H1 (cell line): Measurements from ENCODE around the gene CACNG6. TPM values are rescaled to one million over a fixed set of nuclear protein-coding genes. Genes with fewer than 3 reads are reported as not detected.

ENCODE experiments used
- CTCF ChIA-PET: fragments of 300-600 bp; sonication (Branson Sonifier 250); formaldehyde crosslinking; loops from one replicate; lab custom pipeline; 2021; ENCODE audit not compliant: partially characterized antibody; lab: Charles Lee
- POLR2A ChIA-PET: fragments of 300-600 bp; sonication (Branson Sonifier 250); formaldehyde crosslinking; loops from one replicate; lab custom pipeline; 2021; ENCODE audit warnings: inconsistent platforms; ENCODE audit not compliant: partially characterized antibody; lab: Charles Lee
- DNase-seq, 2 experiments: peaks; one replicate each; pipeline versions ENCODE4 v3.0.0 to v3.0.0-alpha.2; 2010 to 2022; ENCODE audit warnings: low spot score in 2 of 2, low read depth in 1 of 2, mixed read lengths in 1 of 2
- FAIRE-seq: peaks from 2 replicates; lab custom pipeline; 2011; peaks lifted over from hg19 to GRCh38; lab: Jason Lieb, UNC
- H2AFZ ChIP-seq: 2 replicates; pipeline ENCODE4 v1.8.1; 2012; ENCODE audit warnings: low read length, inconsistent platforms
- H2AK5ac ChIP-seq: 2 replicates; pipeline ENCODE4 v1.6.1; 2013; ENCODE audit warnings: low read depth, low read length
- H2BK120ac ChIP-seq: replicated peaks from 2 replicates; pipeline ENCODE3; 2013; ENCODE audit warnings: low read depth, low read length, inconsistent platforms
- H2BK12ac ChIP-seq: 2 replicates; pipeline ENCODE4 v1.6.1; 2013; ENCODE audit warnings: low read depth, low read length
- H2BK15ac ChIP-seq: 2 replicates; pipeline ENCODE4 v1.6.1; 2013; ENCODE audit warnings: low read length
- H2BK20ac ChIP-seq: 2 replicates; pipeline ENCODE4 v1.6.1; 2013; ENCODE audit warnings: low read length
- H2BK5ac ChIP-seq: 2 replicates; pipeline ENCODE4 v1.6.1; 2013; ENCODE audit warnings: low read depth, low read length
- H3K14ac ChIP-seq: 2 replicates; pipeline ENCODE4 v1.6.1; 2013; ENCODE audit warnings: inconsistent platforms; ENCODE audit not compliant: insufficient read length
- H3K18ac ChIP-seq: 2 replicates; pipeline ENCODE4 v1.6.1; 2013; ENCODE audit warnings: low read length; ENCODE audit errors: extremely low read depth
- H3K23ac ChIP-seq: 2 replicates; pipeline ENCODE4 v1.6.1; 2013; ENCODE audit warnings: inconsistent platforms; ENCODE audit not compliant: insufficient read length
- H3K23me2 ChIP-seq: 2 replicates; pipeline ENCODE4 v1.6.1; 2013; ENCODE audit warnings: low read depth, low read length
- H3K27ac ChIP-seq: 2 replicates; pipeline ENCODE4 v1.6.1; 2011; ENCODE audit warnings: low read depth, low read length, inconsistent platforms
- H3K27me3 ChIP-seq, 4 experiments: replicated peaks in 1 of 4; 1 replicate in 1 of 4; 2 replicates in 3 of 4; pipeline versions ENCODE4 v1.6.1 to v1.8.1; 2011 to 2013; ENCODE audit warnings: low read length in 3 of 4, mild to moderate bottlenecking in 3 of 4, inconsistent platforms in 2 of 4, mixed read lengths in 2 of 4, moderate library complexity in 1 of 4; ENCODE audit not compliant: control insufficient read depth in 3 of 4, insufficient read depth in 3 of 4; ENCODE audit errors: extremely low read depth in 1 of 4
- H3K36me3 ChIP-seq, 4 experiments: 2 replicates each; pipeline versions ENCODE4 v1.6.1 to v1.8.1; 2011 to 2013; ENCODE audit warnings: mild to moderate bottlenecking in 4 of 4, low read length in 3 of 4, moderate library complexity in 2 of 4, control low read depth in 1 of 4, inconsistent platforms in 1 of 4; ENCODE audit not compliant: insufficient read depth in 4 of 4, control insufficient read depth in 2 of 4
- H3K4ac ChIP-seq: replicated peaks from 2 replicates; pipeline ENCODE3; 2013; ENCODE audit warnings: low read length, low read depth, mixed read lengths, inconsistent platforms; ENCODE audit not compliant: insufficient read length
- H3K4me1 ChIP-seq, 4 experiments: replicated peaks in 1 of 4; 1 replicate in 1 of 4; 2 replicates in 3 of 4; pipeline versions ENCODE4 v1.6.1 to v1.8.1; 2011 to 2013; ENCODE audit warnings: low read length in 3 of 4, inconsistent platforms in 2 of 4, mixed read lengths in 1 of 4; ENCODE audit not compliant: insufficient read depth in 4 of 4, control insufficient read depth in 3 of 4
- H3K4me2 ChIP-seq, 2 experiments: 2 replicates each; pipeline versions ENCODE4 v1.6.1 to v1.8.1; 2011 to 2013; ENCODE audit warnings: low read depth in 2 of 2, low read length in 2 of 2, control low read depth in 1 of 2, inconsistent platforms in 1 of 2, mild to moderate bottlenecking in 1 of 2; ENCODE audit not compliant: insufficient read depth in 1 of 2
- H3K4me3 ChIP-seq, 4 experiments: fragments of 200-600, 300-600 bp in 1 of 4; sonication (generic), shearing (Covaris generic), sonication (Bioruptor Twin) in 1 of 4; 2 replicates each; pipeline versions ENCODE4 v1.5.1 to v1.8.1; 2011 to 2016; ENCODE audit warnings: low read length in 4 of 4, low read depth in 3 of 4, control low read depth in 2 of 4, inconsistent platforms in 2 of 4, mild to moderate bottlenecking in 2 of 4, mixed read lengths in 1 of 4, moderate library complexity in 1 of 4; ENCODE audit not compliant: insufficient read depth in 2 of 4; ENCODE audit errors: extremely low read depth in 1 of 4
- H3K56ac ChIP-seq: replicated peaks from 2 replicates; pipeline ENCODE3; 2013; ENCODE audit warnings: low read depth, mild to moderate bottlenecking, mixed read lengths, low read length, inconsistent platforms; ENCODE audit not compliant: insufficient read length
- H3K79me1 ChIP-seq: 2 replicates; pipeline ENCODE4 v1.6.1; 2013; ENCODE audit warnings: low read depth, low read length, control low read depth
- H3K79me2 ChIP-seq, 2 experiments: 2 replicates each; pipeline versions ENCODE4 v1.6.1 to v1.8.1; 2012 to 2013; ENCODE audit warnings: low read length in 2 of 2, mild to moderate bottlenecking in 2 of 2, inconsistent platforms in 1 of 2; ENCODE audit not compliant: insufficient read depth in 2 of 2, control insufficient read depth in 1 of 2
- H3K9ac ChIP-seq, 4 experiments: replicated peaks in 1 of 4; 1 replicate in 1 of 4; 2 replicates in 3 of 4; pipeline versions ENCODE4 v1.6.1 to v1.8.1; 2011 to 2013; ENCODE audit warnings: low read depth in 3 of 4, low read length in 3 of 4, control low read depth in 2 of 4, mild to moderate bottlenecking in 2 of 4, moderate library complexity in 2 of 4, inconsistent platforms in 1 of 4; ENCODE audit errors: extremely low read depth in 1 of 4
- H3K9me3 ChIP-seq, 2 experiments: 2 replicates each; pipeline versions ENCODE4 v1.6.1 to v1.8.1; 2012 to 2013; ENCODE audit warnings: mild to moderate bottlenecking in 2 of 2, moderate library complexity in 2 of 2, control low read depth in 1 of 2, inconsistent platforms in 1 of 2, low read depth in 1 of 2, low read length in 1 of 2, mixed read lengths in 1 of 2; ENCODE audit not compliant: insufficient read depth in 2 of 2
- H4K20me1 ChIP-seq, 2 experiments: replicated peaks in 1 of 2; 2 replicates each; pipeline versions ENCODE3 to v1.8.1; 2011 to 2013; ENCODE audit warnings: inconsistent platforms in 2 of 2, low read length in 2 of 2, mild to moderate bottlenecking in 1 of 2; ENCODE audit not compliant: insufficient read depth in 2 of 2, control insufficient read depth in 1 of 2
- H4K5ac ChIP-seq: 2 replicates; pipeline ENCODE4 v1.6.1; 2013; ENCODE audit warnings: low read length, low read depth, mixed read lengths, inconsistent platforms; ENCODE audit not compliant: insufficient read length
- H4K8ac ChIP-seq: 2 replicates; pipeline ENCODE4 v1.8.0; 2013; ENCODE audit warnings: mild to moderate bottlenecking, moderate library complexity, low read length, inconsistent platforms; ENCODE audit not compliant: insufficient read depth; ENCODE audit errors: extremely low read depth
- H4K91ac ChIP-seq: replicated peaks from 2 replicates; pipeline ENCODE3; 2013; ENCODE audit warnings: low read length, mixed read lengths, inconsistent platforms; ENCODE audit not compliant: insufficient read length
- BCL11A ChIP-seq, 2 experiments: IDR thresholded peaks; one replicate each; pipeline ENCODE4 v1.6.1; 2011; ENCODE audit warnings: low read depth in 2 of 2, low read length in 2 of 2, mild to moderate bottlenecking in 2 of 2
- BRCA1 ChIP-seq: IDR thresholded peaks from 2 replicates; pipeline ENCODE4 v1.6.1; 2012; ENCODE audit warnings: low read depth, low read length, improper control_type of control experiment
- CTBP2 ChIP-seq: IDR thresholded peaks from 2 replicates; pipeline ENCODE4 v1.7.0; 2011; ENCODE audit warnings: borderline replicate concordance, mild to moderate bottlenecking, moderate library complexity, mixed read lengths, low read length; ENCODE audit not compliant: insufficient read depth, insufficient read length
- HDAC6 ChIP-seq: IDR thresholded peaks from one replicate; pipeline ENCODE4 v1.7.1; 2012; ENCODE audit warnings: low read depth, mild to moderate bottlenecking, inconsistent platforms, low read length, moderate library complexity
- JUN ChIP-seq: IDR thresholded peaks from 2 replicates; pipeline ENCODE4 v1.6.1; 2011; ENCODE audit warnings: low read depth, mild to moderate bottlenecking, improper control_type of control experiment, low read length
- JUND ChIP-seq: IDR thresholded peaks from 2 replicates; pipeline ENCODE4 v1.6.1; 2011; ENCODE audit warnings: mild to moderate bottlenecking, improper control_type of control experiment, low read length
- KDM1A ChIP-seq: fragments of 200-600, 300-600 bp; sonication (generic); IDR thresholded peaks from 2 replicates; pipeline ENCODE4 v1.7.1; 2016; ENCODE audit warnings: mild to moderate bottlenecking, low read length, borderline replicate concordance
- RAD21 ChIP-seq, 2 experiments: IDR thresholded peaks in 1 of 2; conservative IDR thresholded peaks in 1 of 2; 2 replicates each; pipeline ENCODE4 v1.6.1; 2011; ENCODE audit warnings: low read depth in 2 of 2, low read length in 2 of 2, improper control_type of control experiment in 1 of 2, inconsistent platforms in 1 of 2, mild to moderate bottlenecking in 1 of 2, moderate library complexity in 1 of 2
- SAP30 ChIP-seq: fragments of 300-600 bp; sonication (generic); IDR thresholded peaks from 2 replicates; pipeline ENCODE4 v1.7.1; 2012; ENCODE audit warnings: low read length, moderate library complexity, mild to moderate bottlenecking, inconsistent platforms; ENCODE audit not compliant: insufficient read depth, insufficient replicate concordance
- SIN3A ChIP-seq, 2 experiments: IDR thresholded peaks in 1 of 2; conservative IDR thresholded peaks in 1 of 2; 2 replicates each; pipeline ENCODE4 v1.6.1; 2011 to 2012; ENCODE audit warnings: low read length in 2 of 2, improper control_type of control experiment in 1 of 2, low read depth in 1 of 2, mild to moderate bottlenecking in 1 of 2
- YY1 ChIP-seq: IDR thresholded peaks from 2 replicates; pipeline ENCODE4 v1.6.1; 2011; ENCODE audit warnings: low read depth, mild to moderate bottlenecking, low read length
- ZNF274 ChIP-seq: IDR thresholded peaks from 2 replicates; pipeline ENCODE4 v1.7.0; 2012; ENCODE audit warnings: low read length, borderline replicate concordance; ENCODE audit errors: extremely low read depth
- WGBS, 2 experiments: shearing (Covaris generic) in 1 of 2; methylation state at CpG; one replicate each; pipeline versions ENCODE4 v1.1.6 to v1.1.7; 2013 to 2015; ENCODE audit warnings: low lambda C conversion rate in 2 of 2, mixed read lengths in 2 of 2, inconsistent platforms in 1 of 2, low coverage in 1 of 2, missing lambda C conversion rate in 1 of 2; ENCODE audit not compliant: insufficient replicate concordance in 2 of 2, insufficient coverage in 1 of 2, insufficient read length in 1 of 2; ENCODE audit errors: extremely low coverage in 1 of 2, missing lambda C conversion rate in 1 of 2; 5-methylcytosine and 5-hydroxymethylcytosine counted together
- polyA plus RNA-seq, 7 experiments: library from polyadenylated mRNA; depleted of rRNA in 3 of 7; stranded (reverse) in 5 of 7; unstranded in 2 of 7; fragments of >200 nt in 5 of 7; fragments of 200-250 nt in 2 of 7; gene quantifications; 1 replicate in 5 of 7; 2 replicates in 1 of 7; 4 replicates in 1 of 7; pipeline versions ENCODE4 v1.2.1 to v1.2.3, GENCODE V29; 2011 to 2013; ENCODE audit warnings: missing spikeins in 2 of 7, mixed read lengths in 2 of 7
- total RNA-seq: library from RNA; stranded (reverse); fragmentation: NEBNext Ultra II Directional; extraction: Animal tissue kit (Norgen Biotek cat#: 25700); gene quantifications from 2 replicates; pipeline ENCODE4 v1.2.1, GENCODE V29; 2021

The CACNG6 gene
- total and polyA plus RNA-seq, 2 of the 8 experiments (the other 6 are each of a cell fraction or from before 2014, with no cell fraction given) = 1.2 to 1.6 TPM

DNA sequence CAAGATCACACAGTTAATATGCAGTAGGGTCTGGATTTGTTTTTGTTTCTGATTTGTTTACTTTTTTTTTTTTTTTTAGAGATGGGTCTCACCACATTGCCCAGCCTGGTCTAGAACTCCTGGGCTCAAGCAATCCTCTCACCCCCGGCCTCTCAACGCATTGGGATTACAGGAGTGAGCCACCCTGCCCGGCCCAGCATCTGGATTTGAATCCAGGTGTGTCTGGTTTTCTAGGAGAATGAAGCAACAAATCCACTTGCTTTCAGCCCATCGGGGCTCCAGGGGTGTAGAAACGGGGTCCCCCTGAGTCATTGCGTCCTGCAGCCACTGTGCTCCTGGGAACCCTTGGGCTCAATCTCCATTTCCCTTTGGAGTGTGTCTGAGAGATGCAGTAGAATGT is 22.1 kb upstream of the CACNG6 start:
- no peaks in the 10 kb centered on the region for H3K4me1 ChIP-seq
- no peak overlapping the region for H3K9ac ChIP-seq
- no peak overlapping the region for H3K4ac ChIP-seq
- H4K8ac ChIP-seq = no peak overlapping the region
- no peak overlapping the region for H2AK5ac ChIP-seq
- ChIA-PET POLR2A (interaction anchor here (1.5 kb wide), 1 partner anchor 9 kb away, joined by 3 read pairs; no protein-coding TSS in a partner anchor), CTCF (interaction anchor here (0.7 to 3.6 kb wide), 3 partner anchors 10 to 57 kb away, joined by 3 to 13 read pairs (median 4); no protein-coding TSS in a partner anchor)
- H3K4me2 ChIP-seq = no peak overlapping the region
- no peak overlapping the region for H2BK15ac ChIP-seq
- H3K27ac ChIP-seq = no peak overlapping the region
- H4K91ac ChIP-seq = no peak overlapping the region
- no peak overlapping the region for H4K5ac ChIP-seq
- H3K23ac ChIP-seq = no peak overlapping the region
- FAIRE-seq (no peak), DNase-seq (no peak)
- TF ChIP-seq JUND = no peak
- TF ChIP-seq ZNF274 = no peak
- TF ChIP-seq CTBP2 = no peak
- TF ChIP-seq RAD21 (IDR thresholded peaks at IDR 0.05 in 1 of 2, conservative IDR thresholded peaks at IDR 0.05 in 1 of 2; ENCODE audit: low read depth in 2 of 2, low read length in 2 of 2) = no peak
- no peak for TF ChIP-seq SIN3A (conservative IDR thresholded peaks at IDR 0.05 in 1 of 2, IDR thresholded peaks at IDR 0.05 in 1 of 2; ENCODE audit: low read depth in 1 of 2, low read length in 2 of 2)
- TF ChIP-seq YY1 = no peak
- no peak for TF ChIP-seq SAP30
- TF ChIP-seq JUN = no peak
- TF ChIP-seq BRCA1 = no peak
- TF ChIP-seq KDM1A = no peak
- TF ChIP-seq BCL11A (IDR thresholded peaks at IDR 0.05; ENCODE audit: low read depth in 2 of 2, low read length in 2 of 2) = no peak
- TF ChIP-seq HDAC6 = no peak
- no peak overlapping the region for H2AFZ ChIP-seq
- H3K23me2 ChIP-seq = no peaks in the 10 kb centered on the region
- H2BK12ac ChIP-seq = no peak overlapping the region
- H3K79me2 ChIP-seq = peaks cover 0 to 13% of the 10 kb centered on the region in 2 experiments; a peak in 1 of 4 replicates
- no peak overlapping the region for H3K4me3 ChIP-seq
- H3K79me1 ChIP-seq = peaks cover 3% of the 10 kb centered on the region
- no peak overlapping the region for H3K18ac ChIP-seq
- peaks cover 7 to 31% (median 11%) of the 10 kb centered on the region in 4 experiments; a peak in 6 of 8 replicates for H3K36me3 ChIP-seq
- H3K27me3 ChIP-seq = no peaks in the 10 kb centered on the region
- no peak overlapping the region for H3K56ac ChIP-seq
- H3K14ac ChIP-seq = no peak overlapping the region
- H3K9me3 ChIP-seq = no peaks in the 10 kb centered on the region
- 93% methylated on average over 6 of the region's 6 CpGs; no CpG with 5 or more reads in 1 of the 2 experiments for WGBS, 2 experiments
- peaks cover 2 to 7% of the 10 kb centered on the region in 2 experiments for H4K20me1 ChIP-seq
- H2BK20ac ChIP-seq = no peak overlapping the region
- H2BK120ac ChIP-seq = no peak overlapping the region
- no peak overlapping the region for H2BK5ac ChIP-seq
